HEK293T (cell line): Measurements from ENCODE around the gene MICAL2.

ENCODE experiments used
- CTCF ChIA-PET: fragments of 350-600 bp; formaldehyde crosslinking; extraction: SDS; loops from one replicate; lab custom pipeline; 2021; ENCODE audit warnings: antibody characterized with exemption, inconsistent platforms; lab: Yijun Ruan, JAX
- POLR2A ChIA-PET: fragments of 350-600 bp; formaldehyde crosslinking; extraction: SDS; loops from one replicate; lab custom pipeline; 2020; ENCODE audit warnings: antibody characterized with exemption, inconsistent platforms; lab: Yijun Ruan, JAX
- DNase-seq: peaks from one replicate; pipeline ENCODE4 v3.0.0; 2012; ENCODE audit warnings: mixed read lengths; ENCODE audit errors: extremely low spot score
- ARNT ChIP-seq: fragments of 450-650 bp; IDR thresholded peaks from 2 replicates; pipeline ENCODE4 v1.6.1; 2017; ENCODE audit warnings: mild to moderate bottlenecking
- BHLHE40 ChIP-seq: fragments of 450-650 bp; IDR thresholded peaks from 2 replicates; pipeline ENCODE4 v1.6.1; 2016; ENCODE audit warnings: mild to moderate bottlenecking, moderate library complexity, borderline replicate concordance
- CTBP1 ChIP-seq: fragments of 450-650 bp; IDR thresholded peaks from 2 replicates; pipeline ENCODE4 v1.6.1; 2016; ENCODE audit warnings: borderline replicate concordance
- ELF4 ChIP-seq: fragments of 450-650 bp; IDR thresholded peaks from 2 replicates; pipeline ENCODE4 v1.6.1; 2017; ENCODE audit warnings: antibody characterized with exemption
- FOXA1 ChIP-seq: fragments of 450-650 bp; IDR thresholded peaks from 2 replicates; pipeline ENCODE4 v1.6.1; 2016; ENCODE audit warnings: mild to moderate bottlenecking
- FOXK2 ChIP-seq: fragments of 450-650 bp; IDR thresholded peaks from 2 replicates; pipeline ENCODE4 v1.6.1; 2016; ENCODE audit warnings: mild to moderate bottlenecking
- FOXM1 ChIP-seq: fragments of 450-650 bp; IDR thresholded peaks from 2 replicates; pipeline ENCODE4 v1.6.1; 2017; ENCODE audit warnings: mild to moderate bottlenecking, borderline replicate concordance
- HDGF ChIP-seq: fragments of 450-650 bp; IDR thresholded peaks from 2 replicates; pipeline ENCODE4 v1.6.1; 2017; ENCODE audit warnings: antibody characterized with exemption, borderline replicate concordance
- L3MBTL2 ChIP-seq: fragments of 450-650 bp; conservative IDR thresholded peaks from 2 replicates; pipeline ENCODE4 v1.6.1; 2016; ENCODE audit warnings: mild to moderate bottlenecking
- LEF1 ChIP-seq: fragments of 450-650 bp; IDR thresholded peaks from 2 replicates; pipeline ENCODE4 v1.6.1; 2017; ENCODE audit warnings: mild to moderate bottlenecking, borderline replicate concordance
- NFRKB ChIP-seq: fragments of 450-650 bp; IDR thresholded peaks from 2 replicates; pipeline ENCODE4 v1.6.1; 2016; ENCODE audit warnings: mild to moderate bottlenecking, moderate library complexity
- PKNOX1 ChIP-seq: fragments of 450-650 bp; IDR thresholded peaks from 2 replicates; pipeline ENCODE4 v1.6.1; 2016
- SP1 ChIP-seq: fragments of 450-650 bp; IDR thresholded peaks from 2 replicates; pipeline ENCODE4 v1.6.1; 2017
- SUZ12 ChIP-seq: fragments of 450-650 bp; IDR thresholded peaks from 2 replicates; pipeline ENCODE4 v1.6.1; 2016; ENCODE audit warnings: mild to moderate bottlenecking
- TARDBP ChIP-seq: fragments of 450-650 bp; IDR thresholded peaks from 2 replicates; pipeline ENCODE4 v1.6.1; 2016
- ZNF384 ChIP-seq: fragments of 450-650 bp; IDR thresholded peaks from 2 replicates; pipeline ENCODE4 v1.6.1; 2016

The MICAL2 gene

DNA sequence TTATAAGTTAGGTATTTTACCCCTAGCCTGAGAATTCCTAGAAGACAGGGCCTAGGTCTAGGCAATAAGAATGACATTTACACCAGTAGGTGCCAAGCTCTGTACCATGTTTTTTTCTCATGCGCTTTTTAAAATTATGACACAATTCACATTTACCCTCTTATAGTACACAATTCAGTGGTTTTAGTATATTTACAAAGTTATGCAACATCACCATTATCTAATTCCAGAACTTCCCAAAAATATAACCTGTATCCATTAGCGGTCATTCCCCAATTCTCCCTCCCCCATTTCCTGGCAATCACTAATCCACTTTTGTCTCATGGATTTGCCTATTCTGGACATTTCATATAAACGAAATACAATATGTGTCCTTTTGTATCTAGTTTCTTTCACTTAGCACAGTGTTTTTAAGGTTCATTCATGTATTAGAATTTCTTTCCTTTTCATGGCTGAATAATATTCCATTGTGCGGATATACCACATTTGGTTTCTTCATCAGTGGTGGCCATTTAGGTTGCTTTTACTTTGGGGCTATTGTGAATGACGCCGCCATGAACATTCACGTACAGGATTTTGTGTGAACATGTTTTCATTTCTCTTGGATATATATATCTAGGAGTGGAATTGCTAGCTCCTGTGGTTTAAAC is 92.4 kb downstream of the MICAL2 start:
- DNase-seq, result no peak
- ChIA-PET CTCF (no interaction called here), POLR2A (no interaction called here)
- TF ChIP-seq L3MBTL2, result no peak
- TF ChIP-seq PKNOX1, result no peak
- TF ChIP-seq HDGF, result no peak
- no peak for TF ChIP-seq TARDBP
- no peak for TF ChIP-seq LEF1
- no peak for TF ChIP-seq BHLHE40
- no peak for TF ChIP-seq NFRKB
- no peak for TF ChIP-seq ARNT
- TF ChIP-seq ZNF384, result no peak
- no peak for TF ChIP-seq FOXK2
- no peak for TF ChIP-seq ELF4
- no peak for TF ChIP-seq FOXA1
- no peak for TF ChIP-seq FOXM1
- no peak for TF ChIP-seq SP1
- TF ChIP-seq CTBP1, result no peak
- no peak for TF ChIP-seq SUZ12

DNA sequence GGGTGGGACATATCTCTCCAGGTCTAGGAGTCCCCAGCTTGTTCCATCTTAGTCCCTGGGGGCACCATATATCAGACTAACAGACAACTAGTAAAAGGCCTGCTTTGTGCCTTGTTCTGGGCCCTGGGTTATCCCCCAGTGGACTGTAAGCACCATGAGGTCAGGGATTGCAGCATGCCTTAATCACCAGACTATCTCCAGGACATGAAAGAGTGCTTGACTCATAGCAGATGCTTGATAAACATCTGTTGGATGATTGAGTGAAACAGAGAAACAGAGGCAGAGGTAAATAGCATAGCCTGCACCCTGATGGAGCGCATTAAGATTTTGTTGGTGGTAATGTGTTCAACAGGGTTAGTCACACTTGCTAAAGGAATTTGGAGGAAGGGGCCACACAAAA is 94.1 kb downstream of the MICAL2 start:
- DNase-seq, result no peak
- ChIA-PET POLR2A (no interaction called here), CTCF (no interaction called here)
- TF ChIP-seq BHLHE40, result no peak
- TF ChIP-seq ZNF384, result no peak
- no peak for TF ChIP-seq ARNT
- no peak for TF ChIP-seq L3MBTL2
- no peak for TF ChIP-seq TARDBP
- no peak for TF ChIP-seq HDGF

GRCh38 chr11:12205330-12205729 is 94.9 kb downstream of the MICAL2 start:
- no peak for TF ChIP-seq SUZ12
- TF ChIP-seq L3MBTL2, result no peak
- TF ChIP-seq FOXM1, result no peak
- TF ChIP-seq NFRKB, result no peak
- no peak for TF ChIP-seq FOXK2
- no peak for TF ChIP-seq ZNF384
- TF ChIP-seq CTBP1, result no peak
- no peak for TF ChIP-seq BHLHE40
- TF ChIP-seq ARNT, result no peak
- no peak for DNase-seq
- ChIA-PET CTCF (no interaction called here), POLR2A (no interaction called here)

DNA sequence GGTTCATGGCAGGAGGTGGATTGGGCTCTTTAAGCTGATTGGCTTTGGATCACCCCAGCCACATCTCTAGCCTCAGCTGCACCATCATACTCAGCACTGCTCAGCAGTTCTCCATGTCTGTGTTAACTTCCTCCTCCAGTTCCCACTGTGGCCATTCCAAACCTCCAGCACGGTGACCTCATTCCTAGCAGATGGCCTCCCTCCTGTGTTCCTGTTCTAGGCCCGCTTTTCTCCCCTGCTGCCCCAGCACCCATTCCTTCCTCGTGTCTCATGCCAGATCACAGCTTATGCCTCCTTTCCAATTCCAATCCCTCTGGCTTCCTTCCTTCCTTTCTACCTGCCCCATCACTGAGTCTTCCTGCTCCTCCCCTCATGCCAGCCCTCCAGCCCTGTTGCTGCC is 96.1 kb downstream of the MICAL2 start:
- CTCF ChIA-PET, result no interaction called here
- POLR2A ChIA-PET, result no interaction called here
- TF ChIP-seq FOXM1, result no peak
- no peak for DNase-seq

DNA sequence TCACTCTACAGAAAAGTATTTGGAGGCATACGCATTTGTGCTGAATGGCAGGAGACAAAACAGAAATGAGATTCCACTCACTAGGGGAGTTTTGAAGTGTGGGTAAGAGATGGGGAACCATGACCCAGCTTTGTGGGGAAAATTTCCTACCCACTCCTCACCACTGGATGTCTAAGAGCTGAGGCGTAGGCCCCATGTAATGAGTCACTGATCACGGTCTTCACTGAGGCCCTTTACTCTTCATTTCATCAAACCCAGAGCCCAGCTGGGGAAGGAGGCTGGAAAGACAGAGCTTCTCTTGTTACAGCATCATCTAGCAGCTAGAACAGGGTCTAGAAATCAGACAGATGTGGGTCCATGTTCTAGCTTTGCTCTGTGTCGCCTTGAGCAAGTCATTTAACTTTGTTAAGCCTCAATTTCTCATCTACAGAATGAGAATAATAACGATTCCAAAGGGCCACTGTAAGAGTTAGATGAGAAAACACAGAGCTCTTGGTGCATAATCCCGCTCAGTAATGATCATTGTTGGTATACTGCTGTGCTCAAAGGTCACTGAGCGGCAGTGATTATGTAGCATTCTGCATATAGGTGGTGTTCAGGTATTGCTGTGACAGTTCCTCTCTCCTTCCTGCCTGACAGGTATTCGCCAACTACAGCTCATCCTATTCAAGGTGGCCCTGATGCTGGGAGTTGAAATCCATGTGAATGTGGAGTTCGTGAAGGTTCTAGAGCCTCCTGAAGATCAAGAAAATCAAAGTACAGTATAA is 97.2 kb downstream of the MICAL2 start:
- POLR2A ChIA-PET, result no interaction called here
- no peak for TF ChIP-seq CTBP1
- TF ChIP-seq TARDBP, result no peak
- no peak for TF ChIP-seq HDGF
- TF ChIP-seq NFRKB, result no peak
- TF ChIP-seq ZNF384, result no peak
- TF ChIP-seq BHLHE40, result no peak
- DNase-seq, result no peak
- CTCF ChIA-PET, result interaction anchor here (0.5 kb wide), 1 partner anchor 29 kb away, joined by 3 read pairs; no protein-coding TSS in a partner anchor

- ChIA-PET CTCF (no interaction called here), POLR2A (no interaction called here)
- TF ChIP-seq ARNT, result no peak
- no peak for TF ChIP-seq FOXK2
- TF ChIP-seq L3MBTL2, result no peak
- TF ChIP-seq BHLHE40, result no peak
- no peak for TF ChIP-seq FOXA1
- no peak for TF ChIP-seq SUZ12
- TF ChIP-seq ZNF384, result no peak
- TF ChIP-seq SP1, result no peak
- no peak for TF ChIP-seq LEF1
- no peak for TF ChIP-seq PKNOX1
- no peak for TF ChIP-seq ELF4
- no peak for TF ChIP-seq TARDBP
- TF ChIP-seq NFRKB, result no peak
- no peak for TF ChIP-seq HDGF
- TF ChIP-seq CTBP1, result no peak
- TF ChIP-seq FOXM1, result no peak
- DNase-seq, result no peak
These were observed 98.7 kb downstream of the MICAL2 start for GRCh38 chr11:12209096-12209495.

DNA sequence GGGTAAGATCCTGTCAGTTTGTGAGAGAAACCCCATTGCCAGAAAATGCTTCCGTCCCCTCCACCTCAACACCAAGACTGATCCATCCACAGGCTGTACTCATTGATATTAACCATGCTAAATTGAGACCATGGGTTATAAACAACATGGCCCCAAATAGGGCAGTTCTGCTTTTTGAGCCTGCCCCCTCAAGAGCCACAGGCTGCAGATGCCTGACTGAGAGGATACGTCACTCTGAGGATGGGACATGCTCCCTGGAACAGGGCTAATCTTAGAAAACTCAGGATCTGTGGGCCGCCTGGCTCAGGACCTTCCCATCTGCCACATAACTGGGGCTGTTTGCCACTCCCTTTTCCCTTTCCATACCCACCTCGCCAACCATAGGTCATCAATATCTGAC is 99.8 kb downstream of the MICAL2 start:
- no peak for DNase-seq
- ChIA-PET POLR2A (no interaction called here), CTCF (interaction anchor here (0.5 to 1.0 kb wide), 2 partner anchors 11 to 29 kb away, joined by 3 to 4 read pairs; no protein-coding TSS in a partner anchor)
- TF ChIP-seq ARNT, result no peak
- no peak for TF ChIP-seq ZNF384
- TF ChIP-seq FOXA1, result no peak
- TF ChIP-seq BHLHE40, result no peak
- no peak for TF ChIP-seq NFRKB
- no peak for TF ChIP-seq TARDBP
- no peak for TF ChIP-seq ELF4
